AG04449 (cell line): ENCODE data around the gene SGCE.

Source experiments
- CTCF ChIA-PET: fragments of 350-600 bp; formaldehyde crosslinking; extraction: SDS; loops from one replicate; lab custom pipeline; 2021; ENCODE audit warnings: antibody characterized with exemption; lab: Yijun Ruan, JAX
- POLR2A ChIA-PET: fragments of 400-600, 350-600 bp; formaldehyde crosslinking; extraction: SDS; loops from one replicate; lab custom pipeline; 2020; ENCODE audit warnings: antibody characterized with exemption, inconsistent platforms; lab: Yijun Ruan, JAX
- DNase-seq: peaks from one replicate; pipeline ENCODE4 v3.0.0-alpha.2; 2010; ENCODE audit warnings: low read depth, low spot score
- H3K4me3 ChIP-seq: 2 replicates; pipeline ENCODE4 v1.5.1; 2011; ENCODE audit warnings: low read depth, mild to moderate bottlenecking, control low read depth, low read length
- CTCF ChIP-seq: IDR thresholded peaks from one replicate; pipeline ENCODE4 v1.5.1; 2011; ENCODE audit warnings: mild to moderate bottlenecking, moderate library complexity, low read length, control low read depth, inconsistent platforms; ENCODE audit not compliant: insufficient read depth; ENCODE audit errors: missing control alignments

The SGCE gene

GRCh38 chr7:94591176-94591575 lies 64.8 kb downstream of the SGCE start:
- POLR2A ChIA-PET = no interaction called here
- no peak for TF ChIP-seq CTCF
- no peak overlapping the region for H3K4me3 ChIP-seq
- CTCF ChIA-PET = no interaction called here
- no peak for DNase-seq

- no peak for TF ChIP-seq CTCF
- ChIA-PET POLR2A (no interaction called here), CTCF (no interaction called here)
- H3K4me3 ChIP-seq = no peak overlapping the region
- DNase-seq = no peak
Measured at GRCh38 chr7:94590526-94591162, 65.3 kb downstream of the SGCE start.

GRCh38 chr7:94588075-94588474 lies 67.9 kb downstream of the SGCE start:
- H3K4me3 ChIP-seq = no peak overlapping the region
- CTCF ChIA-PET = no interaction called here
- DNase-seq = no peak
- POLR2A ChIA-PET = no interaction called here
- no peak for TF ChIP-seq CTCF

- no peak overlapping the region for H3K4me3 ChIP-seq
- ChIA-PET CTCF (no interaction called here), POLR2A (no interaction called here)
- no peak for DNase-seq
- no peak for TF ChIP-seq CTCF
Measured at GRCh38 chr7:94584113-94584512, 71.8 kb downstream of the SGCE start.

- H3K4me3 ChIP-seq = no peak overlapping the region
- DNase-seq = no peak
- ChIA-PET CTCF (no interaction called here), POLR2A (no interaction called here)
- no peak for TF ChIP-seq CTCF
Measured at GRCh38 chr7:94580601-94581000, 75.3 kb downstream of the SGCE start.

- CTCF ChIA-PET = no interaction called here
- POLR2A ChIA-PET = no interaction called here
- no peak for TF ChIP-seq CTCF
- no peak for DNase-seq
- H3K4me3 ChIP-seq = no peak overlapping the region
Measured at GRCh38 chr7:94579470-94579869, 76.5 kb downstream of the SGCE start.
